ENCODE results near the gene RCOR1. TPM values are rescaled to one million over a fixed set of nuclear protein-coding genes. Genes with fewer than 3 reads are reported as not detected.

RCOR1 gene
- total and polyA plus RNA-seq, 2 of the 4 experiments (the other 2 are of a cell fraction) = 9.0 to 11.2 TPM

DNA sequence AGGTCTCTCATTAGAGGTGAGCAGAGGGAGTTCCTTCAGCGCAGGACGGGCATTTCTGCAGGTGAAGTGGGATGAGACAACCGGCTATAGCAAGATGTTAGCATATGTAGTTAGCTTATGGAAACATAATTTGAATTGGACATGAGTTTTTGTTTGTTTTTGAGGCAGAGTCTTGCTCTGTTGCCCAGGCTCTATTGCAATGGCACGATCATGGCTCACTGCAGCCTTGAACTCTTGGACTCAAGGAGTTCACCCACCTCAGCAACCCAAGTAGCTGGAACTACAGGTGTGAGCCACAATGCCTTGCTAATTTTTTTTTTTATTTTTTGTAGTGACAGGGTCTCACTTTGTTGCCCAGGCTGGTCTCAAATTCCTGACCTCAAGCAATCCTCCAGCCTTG lies 69.2 kb downstream of the RCOR1 start:
- Histone ChIP-seq H3K36me3 (ENCODE audit: control insufficient read depth, insufficient read depth, low read length) (no peaks in the 10 kb centered on the region), H3K4me1 (ENCODE audit: control insufficient read depth, insufficient read depth, low read length) (no peaks in the 10 kb centered on the region), H3K4me3 (ENCODE audit: insufficient read depth, low read depth, low read length) (no peak overlapping the region), H3K27ac (ENCODE audit: insufficient read depth, low read length) (no peak overlapping the region), H3K9ac (ENCODE audit: low read depth, low read length) (no peak overlapping the region), H2AK9ac (replicated peaks; ENCODE audit: low read depth, low read length, poor library complexity) (no peak overlapping the region), H3K4ac (ENCODE audit: low read depth, low read length) (no peak overlapping the region), H2BK20ac (ENCODE audit: low read depth, low read length) (no peak overlapping the region), H2BK120ac (ENCODE audit: low read depth, low read length) (no peak overlapping the region), H4K5ac (ENCODE audit: low read depth, low read length) (no peak overlapping the region), H2BK5ac (ENCODE audit: low read depth, low read length, poor library complexity, severe bottlenecking) (no peak overlapping the region), H2AK5ac (ENCODE audit: low read depth, low read length) (no peak overlapping the region), H3K23ac (ENCODE audit: low read depth, low read length) (no peak overlapping the region), H4K20me1 (ENCODE audit: insufficient read depth, low read length) (peaks cover 62% of the 10 kb centered on the region), H3K18ac (ENCODE audit: low read depth, low read length) (no peak overlapping the region), H3K4me2 (ENCODE audit: low read depth, low read length) (no peak overlapping the region), H4K91ac (ENCODE audit: insufficient read depth, low read depth, low read length) (no peak overlapping the region), H3K9me1 (ENCODE audit: insufficient read depth, low read length) (peaks cover 9% of the 10 kb centered on the region; the same call in 1 of the 2 replicates), H3K14ac (replicated peaks; ENCODE audit: low read depth, low read length) (no peak overlapping the region), H2BK15ac (ENCODE audit: low read depth, low read length) (no peak overlapping the region), H3K56ac (ENCODE audit: extremely low read depth, insufficient read depth, low read length) (no peak overlapping the region), H4K8ac (ENCODE audit: low read depth in 2 of 2, low read length in 2 of 2) (no peak overlapping the region), H3K79me1 (ENCODE audit: low read depth in 1 of 2, low read length in 2 of 2) (peaks cover 26 to 80% of the 10 kb centered on the region in 2 experiments), H2AFZ (replicated peaks; ENCODE audit: low read length, poor library complexity) (no peak overlapping the region), H3K9me3 (ENCODE audit: control insufficient read depth, insufficient read depth, low read length) (no peaks in the 10 kb centered on the region), H3K27me3 (ENCODE audit: control insufficient read depth, insufficient read depth, low read length) (no peaks in the 10 kb centered on the region)
- ChIA-PET CTCF (no interaction called here), POLR2A (ENCODE audit: unreplicated experiment) (no interaction called here)
- 94% methylated on average over 2 of the region's 4 CpGs; no CpG with 5 or more reads in 1 of the 2 experiments for WGBS, 2 experiments (ENCODE audit: extremely low coverage in 2 of 2, insufficient read length in 1 of 2)
- in situ Hi-C loops (cut with MboI; ENCODE audit: low sequenced_read_pairs) (no loop called here), dilution Hi-C loops (cut with HindIII; ENCODE audit: low sequenced_read_pairs, unreplicated experiment) (no loop called here), intact Hi-C loops (cut with micrococcal nuclease) (no loop called here)
- DNase-seq (no peak), ATAC-seq (ENCODE audit: low read depth) (no peak)
- TF ChIP-seq RCOR1 (IDR thresholded peaks at IDR 0.05; ENCODE audit: insufficient replicate concordance, low read length) = no peak
- TF ChIP-seq RAD21 (IDR thresholded peaks at IDR 0.05; ENCODE audit: low read length) = no peak
- TF ChIP-seq, protein P1, sequence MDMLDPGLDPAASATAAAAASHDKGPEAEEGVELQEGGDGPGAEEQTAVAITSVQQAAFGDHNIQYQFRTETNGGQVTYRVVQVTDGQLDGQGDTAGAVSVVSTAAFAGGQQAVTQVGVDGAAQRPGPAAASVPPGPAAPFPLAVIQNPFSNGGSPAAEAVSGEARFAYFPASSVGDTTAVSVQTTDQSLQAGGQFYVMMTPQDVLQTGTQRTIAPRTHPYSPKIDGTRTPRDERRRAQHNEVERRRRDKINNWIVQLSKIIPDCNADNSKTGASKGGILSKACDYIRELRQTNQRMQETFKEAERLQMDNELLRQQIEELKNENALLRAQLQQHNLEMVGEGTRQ (IDR thresholded peaks at IDR 0.05; ENCODE audit: low read depth, low read length) = no peak
- no peak for TF ChIP-seq CEBPB (IDR thresholded peaks at IDR 0.05; ENCODE audit: low read depth, low read length)
- no peak for TF ChIP-seq BHLHE40 (IDR thresholded peaks at IDR 0.05; ENCODE audit: low read depth, low read length)
- no peak for TF ChIP-seq POLR2A (IDR thresholded peaks at IDR 0.05; ENCODE audit: low read depth, low read length)
- no peak for TF ChIP-seq MAZ (IDR thresholded peaks at IDR 0.05; ENCODE audit: borderline replicate concordance, low read depth, low read length)
- no peak for TF ChIP-seq MXI1 (IDR thresholded peaks at IDR 0.05; ENCODE audit: borderline replicate concordance, low read depth, low read length)
- no peak for TF ChIP-seq FOS (IDR thresholded peaks at IDR 0.05; ENCODE audit: low read depth, low read length)
- TF ChIP-seq CHD1 (IDR thresholded peaks at IDR 0.05; ENCODE audit: low read depth, low read length) = no peak
- TF ChIP-seq MAFK (IDR thresholded peaks at IDR 0.05; ENCODE audit: low read depth, low read length) = no peak
- TF ChIP-seq, protein P2, sequence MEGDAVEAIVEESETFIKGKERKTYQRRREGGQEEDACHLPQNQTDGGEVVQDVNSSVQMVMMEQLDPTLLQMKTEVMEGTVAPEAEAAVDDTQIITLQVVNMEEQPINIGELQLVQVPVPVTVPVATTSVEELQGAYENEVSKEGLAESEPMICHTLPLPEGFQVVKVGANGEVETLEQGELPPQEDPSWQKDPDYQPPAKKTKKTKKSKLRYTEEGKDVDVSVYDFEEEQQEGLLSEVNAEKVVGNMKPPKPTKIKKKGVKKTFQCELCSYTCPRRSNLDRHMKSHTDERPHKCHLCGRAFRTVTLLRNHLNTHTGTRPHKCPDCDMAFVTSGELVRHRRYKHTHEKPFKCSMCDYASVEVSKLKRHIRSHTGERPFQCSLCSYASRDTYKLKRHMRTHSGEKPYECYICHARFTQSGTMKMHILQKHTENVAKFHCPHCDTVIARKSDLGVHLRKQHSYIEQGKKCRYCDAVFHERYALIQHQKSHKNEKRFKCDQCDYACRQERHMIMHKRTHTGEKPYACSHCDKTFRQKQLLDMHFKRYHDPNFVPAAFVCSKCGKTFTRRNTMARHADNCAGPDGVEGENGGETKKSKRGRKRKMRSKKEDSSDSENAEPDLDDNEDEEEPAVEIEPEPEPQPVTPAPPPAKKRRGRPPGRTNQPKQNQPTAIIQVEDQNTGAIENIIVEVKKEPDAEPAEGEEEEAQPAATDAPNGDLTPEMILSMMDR (conservative IDR thresholded peaks at IDR 0.05; ENCODE audit: low read depth, low read length) = no peak
- TF ChIP-seq NFE2L2 (IDR thresholded peaks at IDR 0.05; ENCODE audit: low read depth, low read length) = no peak
- TF ChIP-seq SMC3 (IDR thresholded peaks at IDR 0.05; ENCODE audit: low read depth, low read length) = no peak
- no peak for TF ChIP-seq RFX5 (IDR thresholded peaks at IDR 0.05; ENCODE audit: low read depth, low read length)
- TF ChIP-seq, protein P3, sequence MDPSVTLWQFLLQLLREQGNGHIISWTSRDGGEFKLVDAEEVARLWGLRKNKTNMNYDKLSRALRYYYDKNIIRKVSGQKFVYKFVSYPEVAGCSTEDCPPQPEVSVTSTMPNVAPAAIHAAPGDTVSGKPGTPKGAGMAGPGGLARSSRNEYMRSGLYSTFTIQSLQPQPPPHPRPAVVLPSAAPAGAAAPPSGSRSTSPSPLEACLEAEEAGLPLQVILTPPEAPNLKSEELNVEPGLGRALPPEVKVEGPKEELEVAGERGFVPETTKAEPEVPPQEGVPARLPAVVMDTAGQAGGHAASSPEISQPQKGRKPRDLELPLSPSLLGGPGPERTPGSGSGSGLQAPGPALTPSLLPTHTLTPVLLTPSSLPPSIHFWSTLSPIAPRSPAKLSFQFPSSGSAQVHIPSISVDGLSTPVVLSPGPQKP (IDR thresholded peaks at IDR 0.05; ENCODE audit: borderline replicate concordance, low read depth, low read length) = no peak
- BruUV-seq (replicated peaks) = no TSS peak
